Choroid plexus epithelial cell (primary cell): Measurements from ENCODE around the gene TFF1.
"Not testable (repeated sequence)": the region's sequence is repeated elsewhere in the genome, so short reads cannot be mapped to it uniquely, and the experiment has no call there.

Source experiments
- DNase-seq: peaks from one replicate; pipeline ENCODE4 v3.0.0-alpha.2; 2010; ENCODE audit warnings: low read depth
- H3K4me3 ChIP-seq: 2 replicates; pipeline ENCODE4 v1.5.1; 2011; ENCODE audit warnings: low read depth, mild to moderate bottlenecking, control low read depth, low read length, moderate library complexity
- CTCF ChIP-seq: conservative IDR thresholded peaks from 2 replicates; pipeline ENCODE4 v1.5.1; 2011; ENCODE audit warnings: low read depth, mild to moderate bottlenecking, control low read depth, inconsistent platforms, low read length, moderate library complexity

The TFF1 gene

GRCh38 chr21:42411891-42412635 is 45.7 kb upstream of the TFF1 start:
- peak; percentile 52 for DNase-seq
- no peak overlapping the region for H3K4me3 ChIP-seq
- TF ChIP-seq CTCF = no peak

GRCh38 chr21:42411197-42411869 is 45.0 kb upstream of the TFF1 start:
- H3K4me3 ChIP-seq = no peak overlapping the region
- peak; percentile 35 for TF ChIP-seq CTCF
- DNase-seq = no peak

GRCh38 chr21:42409366-42409765 is 43.0 kb upstream of the TFF1 start:
- DNase-seq = no peak
- no peak overlapping the region for H3K4me3 ChIP-seq
- TF ChIP-seq CTCF = no peak

- H3K4me3 ChIP-seq, DNase-seq: not testable (repeated sequence)
Measured at GRCh38 chr21:42408718-42409117, 42.4 kb upstream of the TFF1 start.

GRCh38 chr21:42407476-42407875 is 41.1 kb upstream of the TFF1 start:
- DNase-seq = no peak
- no peak for TF ChIP-seq CTCF
- no peak overlapping the region for H3K4me3 ChIP-seq

GRCh38 chr21:42406866-42407265 is 40.5 kb upstream of the TFF1 start:
- no peak overlapping the region for H3K4me3 ChIP-seq
- DNase-seq = no peak
- TF ChIP-seq CTCF = no peak

- no peak for DNase-seq
- no peak overlapping the region for H3K4me3 ChIP-seq
- TF ChIP-seq CTCF = no peak
Measured at GRCh38 chr21:42406201-42406621, 39.9 kb upstream of the TFF1 start.
